Small intestine (tissue), 7 donors: ENCODE data around the gene ANO9. TPM values are rescaled to one million over a fixed set of nuclear protein-coding genes. Genes with fewer than 3 reads are reported as not detected.

Experiments
- DNase-seq, 2 donors: peaks; one replicate each; pipeline versions ENCODE4 v3.0.0 to v3.0.0-alpha.2; 2013
- FAIRE-seq: peaks from 2 replicates; lab custom pipeline; 2012; peaks lifted over from hg19 to GRCh38; lab: Jason Lieb, UNC
- H3K27ac ChIP-seq, 3 donors: one replicate each; pipeline ENCODE4 v1.5.1; 2013; ENCODE audit warnings: low read length in 2 of 3, mild to moderate bottlenecking in 2 of 3, control low read depth in 1 of 3, inconsistent platforms in 1 of 3, low read depth in 1 of 3, moderate library complexity in 1 of 3
- H3K27me3 ChIP-seq, 3 donors: one replicate each; pipeline ENCODE4 v1.6.1; 2013; ENCODE audit warnings: low read length in 3 of 3, inconsistent platforms in 1 of 3; ENCODE audit not compliant: control insufficient read depth in 3 of 3, insufficient read depth in 3 of 3
- H3K36me3 ChIP-seq, 3 donors: one replicate each; pipeline ENCODE4 v1.6.1; 2013; ENCODE audit warnings: low read length in 3 of 3, inconsistent platforms in 1 of 3, low read depth in 1 of 3, mild to moderate bottlenecking in 1 of 3, moderate library complexity in 1 of 3; ENCODE audit not compliant: control insufficient read depth in 3 of 3, insufficient read depth in 2 of 3
- H3K4me1 ChIP-seq, 3 donors: one replicate each; pipeline ENCODE4 v1.6.1; 2013; ENCODE audit warnings: low read length in 2 of 3, inconsistent platforms in 1 of 3, low read depth in 1 of 3, mild to moderate bottlenecking in 1 of 3, moderate library complexity in 1 of 3; ENCODE audit not compliant: control insufficient read depth in 3 of 3, insufficient read depth in 2 of 3
- H3K4me3 ChIP-seq, 3 donors: one replicate each; pipeline ENCODE4 v1.5.1; 2013; ENCODE audit warnings: low read length in 3 of 3, control low read depth in 1 of 3, inconsistent platforms in 1 of 3, low read depth in 1 of 3, mild to moderate bottlenecking in 1 of 3, moderate library complexity in 1 of 3
- H3K9me3 ChIP-seq, 2 donors: one replicate each; pipeline ENCODE4 v1.6.1; 2013; ENCODE audit warnings: low read depth in 1 of 2, low read length in 1 of 2; ENCODE audit not compliant: control insufficient read depth in 2 of 2, insufficient read depth in 1 of 2
- WGBS, 3 donors: extraction: QIAGEN DNeasy Blood & Tissue Kit; methylation state at CpG; one replicate each; pipeline ENCODE4 v1.1.7; 2013; 5-methylcytosine and 5-hydroxymethylcytosine counted together
- polyA plus RNA-seq, 4 donors: library from polyadenylated mRNA; stranded (reverse) in 3 of 4; unstranded in 1 of 4; fragments of 200-250 nt in 3 of 4; fragments of 120-200 nt in 1 of 4; gene quantifications; one replicate each; pipeline versions ENCODE4 v1.2.1 to v1.2.3, GENCODE V29; 2013
- donor health status: healthy with polysubstance abuse.
- donor health status: control.
- donor health status: control.
- donor health status: Bipolar disorder and iron deficiency.
- donor health status: healthy.

ANO9 gene
- polyA plus RNA-seq, 4 donors = 84.7 to 363 (median 220) TPM

- Histone ChIP-seq H3K27ac (no peak overlapping the region), H3K4me3 (no peak overlapping the region), H3K27me3 (no peaks in the 10 kb centered on the region), H3K9me3 (peaks cover 0 to 8% of the 10 kb centered on the region in 2 donors), H3K4me1 (no peaks in the 10 kb centered on the region), H3K36me3 (peaks cover 0 to 55% (median 0%) of the 10 kb centered on the region in 3 donors)
- 65 to 84% (median 80%) methylated on average over 15 to 25 of the region's 25 CpGs for WGBS, 3 donors
- FAIRE-seq = no peak
- no peak for DNase-seq
Observed at GRCh38 chr11:488062-488461, 46.3 kb upstream of the ANO9 start.

- H3K36me3 ChIP-seq = peaks cover 0 to 50% (median 0%) of the 10 kb centered on the region in 3 donors
- H3K27ac ChIP-seq = no peak overlapping the region
- no peak for DNase-seq
- WGBS, 3 donors = 75 to 91% (median 89%) methylated on average over 15 to 22 of the region's 22 CpGs
- peaks cover 0 to 8% of the 10 kb centered on the region in 2 donors for H3K9me3 ChIP-seq
- no peak overlapping the region for H3K4me3 ChIP-seq
- H3K27me3 ChIP-seq = no peaks in the 10 kb centered on the region
- H3K4me1 ChIP-seq = no peaks in the 10 kb centered on the region
- FAIRE-seq = no peak
Observed at GRCh38 chr11:487571-488021, 45.8 kb upstream of the ANO9 start.

GRCh38 chr11:486189-486588, 44.4 kb upstream of the ANO9 start:
- Histone ChIP-seq H3K27me3 (no peaks in the 10 kb centered on the region), H3K36me3 (peaks cover 0 to 42% (median 0%) of the 10 kb centered on the region in 3 donors), H3K9me3 (peaks cover 0 to 15% of the 10 kb centered on the region in 2 donors), H3K4me1 (no peaks in the 10 kb centered on the region), H3K27ac (no peak overlapping the region), H3K4me3 (no peak overlapping the region)
- FAIRE-seq = no peak
- 88 to 94% (median 90%) methylated on average over 20 to 23 of the region's 23 CpGs for WGBS, 3 donors
- no peak for DNase-seq

- Histone ChIP-seq H3K27me3 (no peaks in the 10 kb centered on the region), H3K27ac (no peak overlapping the region), H3K4me1 (no peaks in the 10 kb centered on the region), H3K4me3 (no peak overlapping the region), H3K36me3 (peaks cover 0 to 30% (median 0%) of the 10 kb centered on the region in 3 donors), H3K9me3 (peaks cover 0 to 15% of the 10 kb centered on the region in 2 donors)
- DNase-seq = no peak
- 97 to 98% (median 97%) methylated on average over 38 of the region's 38 CpGs for WGBS, 3 donors
- no peak for FAIRE-seq
Observed at GRCh38 chr11:484616-485015, 42.8 kb upstream of the ANO9 start.

- Histone ChIP-seq H3K36me3 (peaks cover 0 to 30% (median 0%) of the 10 kb centered on the region in 3 donors), H3K9me3 (peaks cover 0 to 15% of the 10 kb centered on the region in 2 donors), H3K4me3 (no peak overlapping the region), H3K27ac (no peak overlapping the region), H3K27me3 (no peaks in the 10 kb centered on the region), H3K4me1 (no peaks in the 10 kb centered on the region)
- WGBS, 3 donors = 92 to 94% (median 92%) methylated on average over 13 of the region's 13 CpGs
- no peak for FAIRE-seq
- no peak for DNase-seq
Observed at GRCh38 chr11:479311-479710, 37.5 kb upstream of the ANO9 start.

GRCh38 chr11:477052-477715, 35.4 kb upstream of the ANO9 start:
- DNase-seq (no peak), FAIRE-seq (no peak)
- Histone ChIP-seq H3K36me3 (peaks cover 0 to 48% (median 0%) of the 10 kb centered on the region in 3 donors), H3K9me3 (peaks cover 0 to 3% of the 10 kb centered on the region in 2 donors), H3K27me3 (no peaks in the 10 kb centered on the region), H3K4me1 (no peaks in the 10 kb centered on the region), H3K4me3 (no peak overlapping the region), H3K27ac (no peak overlapping the region)
- 82 to 92% (median 91%) methylated on average over 16 of the region's 16 CpGs for WGBS, 3 donors

DNA sequence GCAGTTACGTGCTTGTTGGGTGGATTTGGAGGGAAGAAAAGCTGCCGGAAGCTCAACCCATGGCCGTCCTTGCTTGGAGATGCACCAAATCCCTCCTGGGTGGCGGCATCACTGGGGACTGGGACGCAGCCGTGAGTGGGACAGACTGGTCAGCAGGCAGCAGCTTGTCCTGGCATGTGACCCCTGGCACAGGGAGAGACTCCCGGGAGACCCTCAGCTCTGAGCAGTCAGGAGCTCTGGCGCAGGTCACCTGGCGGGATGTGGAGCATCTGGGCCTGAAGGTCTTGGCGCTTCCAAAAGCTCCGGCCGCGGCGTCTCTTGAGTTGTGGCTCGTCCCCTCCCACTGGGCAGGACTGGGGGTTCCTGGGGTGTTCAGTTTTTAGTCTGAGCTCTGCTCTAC, 34.6 kb upstream of the ANO9 start:
- Histone ChIP-seq H3K27me3 (no peaks in the 10 kb centered on the region), H3K4me3 (no peak overlapping the region), H3K4me1 (no peaks in the 10 kb centered on the region), H3K27ac (no peak overlapping the region), H3K36me3 (peaks cover 0 to 51% (median 0%) of the 10 kb centered on the region in 3 donors), H3K9me3 (no peaks in the 10 kb centered on the region)
- WGBS, 3 donors = 96 to 98% (median 97%) methylated on average over 15 of the region's 15 CpGs
- FAIRE-seq (no peak), DNase-seq (no peak)

DNA sequence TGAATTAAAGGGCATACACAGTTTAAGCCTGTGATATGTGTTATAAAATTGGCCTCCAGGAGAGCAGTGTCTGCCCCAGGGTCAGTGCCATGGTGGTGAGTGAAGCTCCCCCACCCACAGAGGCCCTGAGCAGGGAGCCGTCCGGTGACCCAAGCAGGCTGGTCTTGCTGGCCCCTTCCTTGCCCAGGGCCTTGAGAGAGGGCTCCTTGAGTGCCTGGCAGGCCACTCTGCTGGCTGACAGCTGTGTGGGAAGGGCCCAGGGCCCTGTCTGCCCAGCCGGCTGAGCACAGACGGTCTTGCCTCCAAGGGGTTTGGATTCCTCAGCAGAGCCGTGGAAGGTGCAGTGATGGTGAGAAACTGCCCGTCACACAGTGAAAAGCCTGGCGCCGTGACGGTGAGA, 34.1 kb upstream of the ANO9 start:
- Histone ChIP-seq H3K4me1 (no peaks in the 10 kb centered on the region), H3K4me3 (no peak overlapping the region), H3K36me3 (peaks cover 0 to 51% (median 0%) of the 10 kb centered on the region in 3 donors), H3K9me3 (no peaks in the 10 kb centered on the region), H3K27ac (no peak overlapping the region), H3K27me3 (no peaks in the 10 kb centered on the region)
- 94 to 98% (median 94%) methylated on average over 9 of the region's 9 CpGs for WGBS, 3 donors
- DNase-seq (no peak), FAIRE-seq (no peak)
